Stimulated activated CD4-positive, alpha-beta T cell treated with anti-CD3 and anti-CD28 coated beads, Interleukin-2, amount 100 ng/mL, for 48 hours (primary cell): ENCODE data around the gene BARX1.
"Not testable (repeated sequence)": the region's sequence is repeated elsewhere in the genome, so short reads cannot be mapped to it uniquely, and the experiment has no call there.

Source experiments
- DNase-seq, 2 donors: peaks; one replicate each; pipeline ENCODE4 v3.0.0-alpha.2; 2020

Gene BARX1

GRCh38 chr9:93950619-93951601 lies 4.2 kb downstream of the BARX1 start:
- no peak for DNase-seq

GRCh38 chr9:93949694-93950449 lies 5.3 kb downstream of the BARX1 start:
- DNase-seq = no peak

GRCh38 chr9:93949073-93949693 lies 6.0 kb downstream of the BARX1 start:
- DNase-seq = no peak

- no peak for DNase-seq
Measured at GRCh38 chr9:93948441-93949072, 6.6 kb downstream of the BARX1 start.

GRCh38 chr9:93947409-93948070 lies 7.6 kb downstream of the BARX1 start:
- no peak for DNase-seq

- no peak for DNase-seq
Measured at GRCh38 chr9:93946338-93946712, 8.8 kb downstream of the BARX1 start.

- DNase-seq = no peak
Measured at GRCh38 chr9:93945400-93946337, 9.5 kb downstream of the BARX1 start.

- no peak for DNase-seq
Measured at GRCh38 chr9:93944011-93944410, 11.1 kb downstream of the BARX1 start.

GRCh38 chr9:93942161-93942560 lies 13.0 kb downstream of the BARX1 start:
- DNase-seq = no peak

- DNase-seq = no peak
Measured at GRCh38 chr9:93941493-93941892, 13.7 kb downstream of the BARX1 start.

GRCh38 chr9:93940951-93941350 lies 14.2 kb downstream of the BARX1 start:
- no peak for DNase-seq

- DNase-seq = not testable (repeated sequence)
Measured at GRCh38 chr9:93939589-93939988, 15.6 kb downstream of the BARX1 start.

- no peak for DNase-seq
Measured at GRCh38 chr9:93937193-93937592, 18.0 kb downstream of the BARX1 start.

- DNase-seq = no peak
Measured at GRCh38 chr9:93931905-93932304, 23.2 kb downstream of the BARX1 start.

- DNase-seq = no peak
Measured at GRCh38 chr9:93930070-93930469, 25.1 kb downstream of the BARX1 start.

GRCh38 chr9:93929231-93929630 lies 25.9 kb downstream of the BARX1 start:
- DNase-seq = no peak

- no peak for DNase-seq
Measured at GRCh38 chr9:93922535-93922934, 32.6 kb downstream of the BARX1 start.

GRCh38 chr9:93920131-93920800 lies 34.9 kb downstream of the BARX1 start:
- no peak for DNase-seq

- no peak for DNase-seq
Measured at GRCh38 chr9:93918061-93918460, 37.1 kb downstream of the BARX1 start.

GRCh38 chr9:93917121-93917853 lies 37.9 kb downstream of the BARX1 start:
- no peak for DNase-seq
